Ovary (tissue), 3 donors: ENCODE measurements around the gene ETNPPL.

Experiments used
- CTCF ChIP-seq, 3 donors: fragments of 450-650 bp in 2 of 3; fragments of 200-600 bp in 1 of 3; IDR thresholded peaks; one replicate each; pipeline versions ENCODE4 v1.5.1 to v1.8.0; 2016 to 2022; ENCODE audit warnings: antibody characterized with exemption in 3 of 3, mild to moderate bottlenecking in 1 of 3
- EP300 ChIP-seq: sonication (generic); formaldehyde crosslinking; IDR thresholded peaks from one replicate; pipeline ENCODE4 v1.6.1; 2017; ENCODE audit warnings: antibody characterized with exemption
- POLR2A ChIP-seq: fragments of 450-650 bp; IDR thresholded peaks from one replicate; pipeline ENCODE4 v1.6.1; 2017; ENCODE audit warnings: antibody characterized with exemption, mild to moderate bottlenecking, moderate library complexity
- donor health status: DM: no; HTN: no; CAD: no.

- no peak for TF ChIP-seq POLR2A
- TF ChIP-seq CTCF (IDR thresholded peaks at IDR 0.05): no peak
- TF ChIP-seq EP300: no peak
Measured at GRCh38 chr4:108779958-108780357, 17.1 kb upstream of the ETNPPL start.
